Cardiac muscle cell (in vitro differentiated cells and primary cell): ENCODE results near the gene TERT. TPM values are rescaled to one million over a fixed set of nuclear protein-coding genes. Genes with fewer than 3 reads are reported as not detected.

Experiments used
- DNase-seq, 2 donors: peaks; one replicate each; pipeline versions ENCODE4 v3.0.0 to v3.0.0-alpha.2; 2010 to 2017; ENCODE audit warnings: low read depth in 1 of 2, low spot score in 1 of 2
- H3K27ac ChIP-seq: fragments of 200-600 bp; sonication (generic); 2 replicates; pipeline ENCODE4 v1.5.1; 2016
- H3K27me3 ChIP-seq: fragments of 200-600 bp; sonication (generic); 2 replicates; pipeline ENCODE4 v1.6.0; 2016; ENCODE audit warnings: control low read depth
- H3K36me3 ChIP-seq: fragments of 200-600 bp; sonication (generic); 2 replicates; pipeline ENCODE4 v1.5.1; 2016; ENCODE audit warnings: control low read depth
- H3K4me1 ChIP-seq: fragments of 200-600 bp; sonication (generic); 2 replicates; pipeline ENCODE4 v1.8.1; 2017; ENCODE audit warnings: low read depth, mild to moderate bottlenecking, mixed run types
- H3K4me3 ChIP-seq: fragments of 200-600 bp; sonication (generic); 2 replicates; pipeline ENCODE4 v1.5.1; 2016; ENCODE audit warnings: mild to moderate bottlenecking
- H3K9me3 ChIP-seq: fragments of 200-600 bp; sonication (generic); 2 replicates; pipeline ENCODE4 v1.5.1; 2017; ENCODE audit warnings: low read depth, mild to moderate bottlenecking, control low read depth
- CTCF ChIP-seq: IDR thresholded peaks from 2 replicates; pipeline ENCODE4 v1.5.1; 2012; ENCODE audit warnings: low read depth, mild to moderate bottlenecking, low read length
- polyA plus RNA-seq: library from polyadenylated mRNA; unstranded; fragments of >200 nt; fragmentation: Nextera tagmentation; extraction: Ambion mirVana; gene quantifications from 2 replicates; pipeline ENCODE4 v1.2.1, GENCODE V29; 2016
- total RNA-seq: library from RNA; depleted of rRNA; stranded (reverse); fragments of >200 nt; gene quantifications from 2 replicates; pipeline ENCODE4 v1.2.3, GENCODE V29; 2016

TERT gene
- total and polyA plus RNA-seq, 2 experiments from 2014 or later, result 0.30 TPM; not detected in 1

DNA sequence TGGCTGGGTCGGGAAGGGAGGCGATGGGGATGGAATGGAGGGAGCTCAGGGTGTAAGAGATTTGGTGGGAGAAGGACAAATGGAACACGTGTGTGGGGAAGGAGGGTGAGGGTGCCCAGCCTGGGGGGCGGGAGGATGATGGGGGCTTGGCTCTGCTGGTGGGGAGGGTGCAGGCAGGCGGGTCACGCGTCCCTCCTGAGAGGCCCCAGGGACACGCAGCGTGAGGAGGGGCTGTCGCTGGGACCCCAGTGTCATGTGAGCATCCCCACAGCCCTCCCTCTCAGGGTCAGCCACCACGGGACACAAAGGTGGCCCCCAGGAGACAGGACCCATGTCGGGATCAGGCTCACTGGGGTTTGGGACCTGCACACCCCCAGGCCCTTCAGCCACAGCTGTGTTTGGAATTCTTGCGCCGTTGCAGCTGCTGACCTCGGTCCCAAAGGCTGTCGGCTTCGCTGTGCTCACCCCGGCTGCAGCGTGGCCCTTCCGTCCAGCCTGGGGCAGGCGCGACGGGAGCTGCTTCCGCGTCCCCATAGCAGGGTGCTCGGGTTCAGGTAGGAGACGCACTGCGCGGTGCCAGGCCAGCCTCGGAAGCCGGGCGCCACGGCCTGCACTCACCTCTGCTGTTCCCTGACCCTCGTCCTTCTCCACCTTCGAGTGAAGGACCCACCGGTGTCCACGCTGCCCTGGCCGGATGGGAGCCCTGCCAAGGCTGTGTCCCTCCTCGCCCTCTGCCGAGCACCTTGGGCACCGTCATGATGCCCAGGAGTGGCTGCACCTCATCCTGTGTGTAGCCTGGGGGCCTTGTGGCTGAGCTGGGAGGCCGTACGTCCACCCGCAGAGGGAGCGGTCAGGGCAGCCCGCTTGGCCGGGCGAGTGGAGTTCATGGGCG lies 88.1 kb downstream of the TERT start:
- no peaks in the 10 kb centered on the region for H3K9me3 ChIP-seq
- peaks cover 13% of the 10 kb centered on the region for H3K4me1 ChIP-seq
- DNase-seq, result no peak
- H3K27me3 ChIP-seq, result no peaks in the 10 kb centered on the region
- no peak overlapping the region for H3K27ac ChIP-seq
- TF ChIP-seq CTCF, result no peak
- H3K4me3 ChIP-seq, result no peak overlapping the region
- no peaks in the 10 kb centered on the region for H3K36me3 ChIP-seq

DNA sequence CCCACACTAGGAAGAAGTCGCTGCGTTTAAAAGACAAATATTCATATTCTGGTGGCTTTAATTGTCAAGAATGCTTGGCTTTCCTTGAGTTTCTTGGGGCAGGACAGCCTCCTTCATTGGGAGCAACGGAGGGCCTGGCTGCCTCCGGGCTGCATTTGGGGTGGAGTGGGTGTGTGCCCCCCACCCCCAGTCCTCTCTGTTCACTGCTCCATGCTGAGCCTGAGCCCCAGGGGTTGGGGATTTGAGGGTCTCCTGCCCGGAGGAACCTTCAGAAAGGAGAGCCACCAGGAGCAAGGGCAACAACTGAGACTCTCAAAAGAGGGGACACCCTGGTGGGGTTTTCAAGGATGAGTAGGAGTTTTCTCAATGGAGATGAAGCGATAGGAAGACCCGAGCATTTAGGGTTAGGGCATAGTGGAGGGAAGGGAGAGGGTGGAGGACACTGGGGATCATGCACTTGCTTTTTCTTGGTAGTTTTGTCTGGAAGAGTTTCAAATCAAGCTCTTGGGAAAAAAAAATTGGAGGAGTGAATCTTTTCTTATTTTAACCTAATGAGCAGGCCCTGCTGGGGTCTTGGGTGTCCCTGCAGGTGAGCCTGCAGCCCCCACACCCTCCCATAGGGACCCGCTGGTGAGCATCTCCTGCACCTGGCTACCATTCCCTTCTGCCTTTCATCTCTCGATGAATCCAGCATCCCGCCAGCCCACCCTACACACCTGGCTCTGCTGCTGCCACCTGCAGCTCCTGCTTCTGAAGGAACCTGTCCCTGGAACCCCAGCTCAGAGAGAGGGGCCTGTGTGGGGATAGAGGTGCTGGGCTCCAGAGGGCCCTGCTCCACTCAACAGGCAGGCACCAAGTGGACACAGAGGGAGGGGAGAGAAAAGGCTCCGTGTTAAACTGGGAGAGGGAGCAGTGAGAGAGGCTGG lies 89.3 kb downstream of the TERT start:
- H3K27me3 ChIP-seq, result no peaks in the 10 kb centered on the region
- DNase-seq, result no peak
- H3K36me3 ChIP-seq, result no peaks in the 10 kb centered on the region
- H3K4me1 ChIP-seq, result peaks cover 18% of the 10 kb centered on the region
- no peaks in the 10 kb centered on the region for H3K9me3 ChIP-seq
- H3K27ac ChIP-seq, result no peak overlapping the region
- no peak for TF ChIP-seq CTCF
- H3K4me3 ChIP-seq, result no peak overlapping the region

- Histone ChIP-seq H3K36me3 (no peaks in the 10 kb centered on the region), H3K9me3 (no peaks in the 10 kb centered on the region), H3K27ac (no peak overlapping the region), H3K4me3 (no peak overlapping the region), H3K4me1 (peaks cover 25% of the 10 kb centered on the region), H3K27me3 (no peaks in the 10 kb centered on the region)
- peak; percentile 30 to 59 for DNase-seq
- TF ChIP-seq CTCF, result peak; percentile 38
Measured at GRCh38 chr5:1204693-1205242, 90.1 kb downstream of the TERT start.

GRCh38 chr5:1203968-1204692 lies 90.7 kb downstream of the TERT start:
- no peak for TF ChIP-seq CTCF
- no peaks in the 10 kb centered on the region for H3K9me3 ChIP-seq
- H3K36me3 ChIP-seq, result no peaks in the 10 kb centered on the region
- no peaks in the 10 kb centered on the region for H3K27me3 ChIP-seq
- no peak overlapping the region for H3K4me3 ChIP-seq
- peaks cover 30% of the 10 kb centered on the region for H3K4me1 ChIP-seq
- DNase-seq, result no peak
- no peak overlapping the region for H3K27ac ChIP-seq

DNA sequence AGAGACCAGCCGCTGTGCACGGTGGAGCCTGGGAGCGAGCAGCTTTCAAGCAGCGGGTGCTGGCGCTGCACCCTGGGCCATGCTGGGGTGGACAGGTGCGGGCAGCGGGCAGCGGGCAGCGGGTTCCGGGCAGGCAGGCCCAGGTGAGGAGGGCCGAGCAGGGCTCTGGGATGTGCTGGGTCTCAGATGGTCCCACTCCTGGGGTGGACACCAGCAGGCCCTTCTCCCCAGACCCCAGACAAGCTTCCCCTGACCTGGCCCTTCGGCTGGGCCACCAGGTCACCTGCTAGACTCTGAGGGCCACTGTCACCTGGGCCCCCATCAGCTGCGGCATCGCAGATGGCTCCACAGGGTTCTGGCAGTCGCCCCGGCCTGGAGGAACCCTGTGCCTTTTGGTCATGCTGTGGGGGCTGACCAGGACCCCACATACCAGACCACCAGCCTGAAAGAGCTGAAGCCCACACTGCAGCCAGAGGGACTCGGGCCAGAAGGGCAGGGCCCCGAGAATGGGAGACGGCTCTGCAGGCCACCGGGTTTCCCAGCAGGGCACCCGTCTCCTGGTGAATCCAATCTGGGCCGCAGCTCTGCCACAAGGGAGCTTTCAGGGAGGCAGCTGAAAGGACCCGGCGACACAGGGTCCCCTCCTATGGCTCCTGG lies 91.4 kb downstream of the TERT start:
- no peak for DNase-seq
- no peak for TF ChIP-seq CTCF
- Histone ChIP-seq H3K27ac (no peak overlapping the region), H3K4me1 (peaks cover 30% of the 10 kb centered on the region), H3K9me3 (no peaks in the 10 kb centered on the region), H3K4me3 (no peak overlapping the region), H3K27me3 (no peaks in the 10 kb centered on the region), H3K36me3 (no peaks in the 10 kb centered on the region)
